T-cell (primary cell): ENCODE measurements around the gene LCP1. TPM values are rescaled to one million over a fixed set of nuclear protein-coding genes. Genes with fewer than 3 reads are reported as not detected.

ENCODE experiments used
- ATAC-seq, 4 experiments: fragments of 200-7000 bp in 3 of 4; fragments of 150-1000 bp in 1 of 4; cut with Tn5 transposase; replicated peaks in 1 of 4; 1 replicate in 3 of 4; 2 replicates in 1 of 4; pipeline ENCODE4 v1.10.0; 2021; ENCODE audit warnings: moderate library complexity in 3 of 4, mild to moderate bottlenecking in 2 of 4, moderate number of reproducible peaks in 1 of 4
- CTCF ChIA-PET, 2 donors: fragments of 300-600 bp; sonication (Branson Sonifier 250); formaldehyde crosslinking; loops; one replicate each; lab custom pipeline; 2022; ENCODE audit warnings: antibody characterized with exemption in 2 of 2; lab: Charles Lee
- POLR2A ChIA-PET, 2 donors: fragments of 300-600 bp; sonication (Branson Sonifier 250); formaldehyde crosslinking; loops; one replicate each; lab custom pipeline; 2022; ENCODE audit warnings: antibody characterized with exemption in 2 of 2; lab: Charles Lee
- DNase-seq, 35 experiments: peaks; one replicate each; pipeline versions ENCODE4 v3.0.0 to v3.0.0-alpha.2; 2013 to 2023
- H3K27ac ChIP-seq: one replicate; pipeline ENCODE4 v1.5.1; 2013; ENCODE audit warnings: low read length
- H3K27me3 ChIP-seq, 2 experiments: replicated peaks in 1 of 2; 1 replicate in 1 of 2; 2 replicates in 1 of 2; pipeline versions ENCODE4 v1.6.1 to v1.7.0; 2013; ENCODE audit warnings: low read length in 1 of 2, mixed read lengths in 1 of 2; ENCODE audit not compliant: control insufficient read depth in 2 of 2, insufficient read depth in 2 of 2; ENCODE audit errors: extremely low read depth in 1 of 2
- H3K36me3 ChIP-seq, 2 donors: 1 replicate in 1 of 2; 2 replicates in 1 of 2; pipeline versions ENCODE4 v1.6.1 to v1.7.0; 2013; ENCODE audit warnings: low read length in 1 of 2; ENCODE audit not compliant: control insufficient read depth in 2 of 2, insufficient read depth in 1 of 2; ENCODE audit errors: extremely low read depth in 1 of 2
- H3K4me1 ChIP-seq, 2 experiments: 1 replicate in 1 of 2; 2 replicates in 1 of 2; pipeline versions ENCODE4 v1.6.1 to v1.7.0; 2013; ENCODE audit warnings: low read length in 2 of 2, mixed read lengths in 1 of 2; ENCODE audit not compliant: insufficient read depth in 2 of 2, control insufficient read depth in 1 of 2; ENCODE audit errors: extremely low read depth in 1 of 2
- H3K4me3 ChIP-seq, 2 donors: 1 replicate in 1 of 2; 2 replicates in 1 of 2; pipeline versions ENCODE4 v1.5.1 to v1.7.0; 2013; ENCODE audit warnings: mild to moderate bottlenecking in 2 of 2, low read length in 1 of 2, moderate library complexity in 1 of 2; ENCODE audit not compliant: control insufficient read depth in 1 of 2; ENCODE audit errors: extremely low read depth in 1 of 2
- H3K9me3 ChIP-seq: 2 replicates; pipeline ENCODE4 v1.7.0; 2013
- H3K27ac Mint-ChIP-seq, 2 donors: one replicate each; pipeline ENCODE4 v1.8.0; 2020 to 2021; ENCODE audit warnings: mild to moderate bottlenecking in 2 of 2, mixed read lengths in 2 of 2
- H3K27me3 Mint-ChIP-seq, 2 donors: one replicate each; pipeline ENCODE4 v1.8.0; 2021 to 2022; ENCODE audit warnings: mixed read lengths in 2 of 2
- H3K36me3 Mint-ChIP-seq: one replicate; pipeline ENCODE4 v1.8.0; 2021; ENCODE audit warnings: mixed read lengths
- H3K4me1 Mint-ChIP-seq, 3 donors: one replicate each; pipeline ENCODE4 v1.8.0; 2020 to 2022; ENCODE audit warnings: mixed read lengths in 3 of 3, mild to moderate bottlenecking in 1 of 3
- H3K4me3 Mint-ChIP-seq, 3 donors: one replicate each; pipeline ENCODE4 v1.8.0; 2020 to 2022; ENCODE audit warnings: mild to moderate bottlenecking in 3 of 3, mixed read lengths in 3 of 3, moderate library complexity in 3 of 3
- H3K9me3 Mint-ChIP-seq, 3 donors: one replicate each; pipeline ENCODE4 v1.8.0; 2020 to 2022; ENCODE audit warnings: mixed read lengths in 3 of 3
- WGBS: methylation state at CpG from one replicate; pipeline ENCODE4 v1.1.5; 2013; ENCODE audit warnings: missing lambda C conversion rate; ENCODE audit not compliant: insufficient coverage; 5-methylcytosine and 5-hydroxymethylcytosine counted together
- total RNA-seq, 35 experiments: library from RNA in 6 of 35; stranded (reverse) in 6 of 35; fragments of 120-200 nt in 1 of 35; gene quantifications; one replicate each; pipeline versions ENCODE4 v1.2.1 to v1.2.4 and lab custom pipeline; 2013 to 2026

The LCP1 gene
- total RNA-seq, 5 donors from 2014 or later (not counting 1 experiment from before 2014, with no cell fraction given): 338 to 574 (median 413) TPM

DNA sequence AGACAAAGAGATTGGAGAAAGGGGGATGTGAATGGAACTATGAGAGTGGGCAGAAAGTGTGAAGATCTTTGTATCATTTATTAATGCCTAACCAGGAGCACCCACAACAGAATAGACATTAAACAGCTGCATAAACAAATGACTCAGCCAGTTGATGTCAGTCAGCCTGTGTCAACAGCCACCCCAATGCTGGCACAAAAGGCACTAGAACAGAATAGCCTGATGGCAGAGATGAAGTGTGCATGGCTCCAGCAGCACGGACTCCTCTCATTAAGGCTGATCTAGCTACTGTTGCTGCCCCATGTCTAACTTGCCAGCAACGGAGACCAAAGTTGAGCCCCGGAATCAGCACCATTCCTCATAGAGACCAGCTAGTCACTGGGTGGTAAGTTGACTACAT is 85.0 kb downstream of the LCP1 start:
- H3K27me3 ChIP-seq: peaks cover 0 to 8% of the 10 kb centered on the region in 2 experiments
- no peaks in the 10 kb centered on the region for H3K36me3 ChIP-seq
- H3K4me3 Mint-ChIP-seq: no peak overlapping the region
- H3K4me1 Mint-ChIP-seq: no peaks in the 10 kb centered on the region
- POLR2A ChIA-PET: no interaction called here
- H3K4me1 ChIP-seq: no peaks in the 10 kb centered on the region
- H3K27ac ChIP-seq: no peak overlapping the region
- ATAC-seq (no peak), DNase-seq (no peak)
- no peaks in the 10 kb centered on the region for H3K36me3 Mint-ChIP-seq
- 88% methylated on average over 3 of the region's 3 CpGs for WGBS
- no peaks in the 10 kb centered on the region for H3K9me3 ChIP-seq
- CTCF ChIA-PET: no interaction called here
- H3K9me3 Mint-ChIP-seq: no peaks in the 10 kb centered on the region
- no peak overlapping the region for H3K27ac Mint-ChIP-seq
- peaks cover 9 to 31% of the 10 kb centered on the region in 2 donors for H3K27me3 Mint-ChIP-seq
- no peak overlapping the region for H3K4me3 ChIP-seq

DNA sequence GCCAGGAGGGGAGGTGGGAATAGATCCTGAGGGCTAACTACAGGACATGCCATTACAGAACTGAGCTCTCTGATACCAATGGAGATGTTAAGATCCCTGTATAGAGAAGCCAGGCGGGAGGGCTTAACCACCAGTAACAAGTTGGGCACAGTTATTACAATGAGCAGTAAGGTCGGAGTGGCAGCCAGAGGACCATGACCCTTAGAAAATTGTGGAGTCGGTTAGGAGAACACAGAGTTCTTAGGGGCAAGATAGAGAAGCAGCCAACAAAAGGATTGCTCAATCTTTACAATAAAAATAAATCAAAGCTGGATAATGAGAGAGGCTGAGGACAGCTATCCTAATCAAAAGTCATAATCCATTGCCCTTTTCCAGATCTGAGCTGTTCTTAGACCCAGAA is 87.5 kb downstream of the LCP1 start:
- peaks cover 9 to 37% of the 10 kb centered on the region in 2 donors for H3K27me3 Mint-ChIP-seq
- H3K4me3 Mint-ChIP-seq: no peak overlapping the region
- Histone ChIP-seq H3K4me1 (no peaks in the 10 kb centered on the region), H3K27me3 (peaks cover 0 to 8% of the 10 kb centered on the region in 2 experiments), H3K9me3 (no peaks in the 10 kb centered on the region), H3K27ac (no peak overlapping the region), H3K36me3 (no peaks in the 10 kb centered on the region), H3K4me3 (no peak overlapping the region)
- CTCF ChIA-PET: interaction anchor here in 1 of 2 donors (0.7 kb wide), 1 partner anchor 234 kb away, joined by 3 read pairs; no protein-coding TSS in a partner anchor
- no peak for ATAC-seq
- H3K27ac Mint-ChIP-seq: no peak overlapping the region
- no peaks in the 10 kb centered on the region for H3K4me1 Mint-ChIP-seq
- no CpG with 5 or more reads among the region's 3 CpGs for whole genome bisulfite sequencing
- H3K9me3 Mint-ChIP-seq: no peaks in the 10 kb centered on the region
- no peaks in the 10 kb centered on the region for H3K36me3 Mint-ChIP-seq
- POLR2A ChIA-PET: no interaction called here
- no peak for DNase-seq

DNA sequence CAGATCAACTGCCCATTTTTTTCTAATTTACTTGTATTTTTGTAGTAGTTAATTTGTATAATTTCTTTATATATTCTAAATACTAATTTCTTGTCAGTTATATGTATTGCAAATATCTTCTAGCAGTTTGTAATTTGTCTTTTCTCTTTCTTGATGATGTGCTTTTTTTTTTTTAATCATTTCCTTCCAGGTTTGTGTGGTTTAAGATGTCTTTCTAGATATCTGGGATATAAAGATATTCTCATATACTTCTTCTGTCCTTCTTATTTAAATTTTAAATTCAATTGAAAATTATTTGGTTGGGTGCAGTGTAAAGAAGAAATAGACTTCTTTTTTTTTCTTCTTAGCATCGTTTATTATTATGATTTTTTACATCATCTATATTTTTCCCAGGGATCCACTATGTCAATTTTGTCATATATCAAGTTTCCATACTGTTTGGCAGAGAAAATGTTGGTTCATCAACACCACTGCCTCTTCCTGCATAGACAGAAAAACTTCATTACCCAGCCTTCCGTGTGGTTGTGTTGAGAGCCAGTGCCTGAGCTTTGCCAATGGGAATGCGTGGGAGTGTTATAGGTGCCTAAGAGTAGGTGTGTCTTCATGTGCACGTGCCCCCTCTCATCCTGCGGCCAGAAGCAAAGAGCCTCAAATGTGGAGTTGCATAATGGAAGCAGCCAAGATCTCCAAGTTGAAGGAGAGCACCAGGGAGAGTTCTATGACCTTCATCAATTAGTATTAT is 93.0 kb downstream of the LCP1 start:
- ChIA-PET POLR2A (no interaction called here), CTCF (no interaction called here)
- DNase-seq (no peak), ATAC-seq (no peak)
- Mint-ChIP-seq H3K9me3 (no peaks in the 10 kb centered on the region), H3K27me3 (peaks cover 0 to 23% of the 10 kb centered on the region in 2 donors), H3K4me3 (no peak overlapping the region), H3K4me1 (no peaks in the 10 kb centered on the region), H3K36me3 (no peaks in the 10 kb centered on the region), H3K27ac (no peak overlapping the region)
- no peak overlapping the region for H3K4me3 ChIP-seq
- H3K27ac ChIP-seq: no peak overlapping the region
- peaks cover 0 to 14% of the 10 kb centered on the region in 2 experiments for H3K27me3 ChIP-seq
- H3K9me3 ChIP-seq: no peaks in the 10 kb centered on the region
- no peaks in the 10 kb centered on the region for H3K4me1 ChIP-seq
- no peaks in the 10 kb centered on the region for H3K36me3 ChIP-seq
- 86% methylated on average over 3 of the region's 5 CpGs for WGBS

DNA sequence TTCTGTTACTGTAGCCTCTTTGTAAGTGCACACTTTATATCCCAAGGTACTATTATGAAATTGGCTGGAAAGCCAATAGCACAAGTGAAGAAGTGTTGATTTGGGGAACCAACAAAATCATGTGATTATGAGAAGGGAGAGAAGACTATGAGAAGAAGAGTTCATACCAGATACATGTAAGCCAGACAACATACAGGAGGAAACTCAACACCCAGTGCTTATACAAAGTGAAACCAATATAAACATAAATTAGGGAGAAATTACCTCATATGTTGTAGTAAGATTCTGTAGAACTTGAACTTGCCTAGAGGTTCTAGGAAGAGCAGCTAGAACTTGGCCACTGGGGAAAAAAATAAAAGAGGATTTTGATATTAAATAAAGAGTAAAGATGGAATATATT is 94.5 kb downstream of the LCP1 start:
- H3K36me3 ChIP-seq: no peaks in the 10 kb centered on the region
- CTCF ChIA-PET: no interaction called here
- H3K4me3 ChIP-seq: no peak overlapping the region
- H3K27me3 ChIP-seq: peaks cover 0 to 14% of the 10 kb centered on the region in 2 experiments
- no peaks in the 10 kb centered on the region for H3K9me3 ChIP-seq
- no peak overlapping the region for H3K4me3 Mint-ChIP-seq
- peaks cover 0 to 13% of the 10 kb centered on the region in 2 donors for H3K27me3 Mint-ChIP-seq
- H3K9me3 Mint-ChIP-seq: no peaks in the 10 kb centered on the region
- DNase-seq (no peak), ATAC-seq (no peak)
- no peaks in the 10 kb centered on the region for H3K36me3 Mint-ChIP-seq
- no peaks in the 10 kb centered on the region for H3K4me1 Mint-ChIP-seq
- H3K4me1 ChIP-seq: no peaks in the 10 kb centered on the region
- no peak overlapping the region for H3K27ac Mint-ChIP-seq
- H3K27ac ChIP-seq: no peak overlapping the region
- POLR2A ChIA-PET: no interaction called here

DNA sequence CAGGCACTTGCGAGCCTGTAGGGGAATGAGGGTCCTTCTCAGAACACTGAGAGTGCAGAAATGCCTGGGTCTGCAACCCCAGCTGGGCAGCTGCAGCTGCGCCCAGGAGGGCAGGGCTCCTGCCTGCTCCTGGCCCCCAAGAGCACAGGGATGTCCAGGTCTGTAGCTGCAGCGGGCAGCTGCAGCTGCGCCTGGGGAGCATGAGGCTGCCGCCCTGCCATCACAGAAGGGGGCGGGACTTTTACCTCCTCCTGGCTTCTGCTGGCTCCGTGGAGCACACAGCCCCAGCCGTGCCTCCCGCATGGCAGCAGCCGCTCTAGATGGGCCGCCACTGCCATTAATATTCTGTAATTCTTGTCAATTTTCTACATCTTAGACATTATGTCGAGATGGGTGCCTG is 95.0 kb downstream of the LCP1 start:
- ATAC-seq (no peak), DNase-seq (no peak)
- H3K27ac Mint-ChIP-seq: no peak overlapping the region
- Histone ChIP-seq H3K4me3 (no peak overlapping the region), H3K27me3 (peaks cover 0 to 14% of the 10 kb centered on the region in 2 experiments), H3K4me1 (no peaks in the 10 kb centered on the region), H3K9me3 (no peaks in the 10 kb centered on the region), H3K36me3 (no peaks in the 10 kb centered on the region), H3K27ac (no peak overlapping the region)
- peaks cover 0 to 9% of the 10 kb centered on the region in 2 donors for H3K27me3 Mint-ChIP-seq
- 93% methylated on average over 8 of the region's 12 CpGs for WGBS
- H3K36me3 Mint-ChIP-seq: no peaks in the 10 kb centered on the region
- H3K4me3 Mint-ChIP-seq: no peak overlapping the region
- ChIA-PET CTCF (no interaction called here), POLR2A (no interaction called here)
- H3K9me3 Mint-ChIP-seq: no peaks in the 10 kb centered on the region
- no peaks in the 10 kb centered on the region for H3K4me1 Mint-ChIP-seq

DNA sequence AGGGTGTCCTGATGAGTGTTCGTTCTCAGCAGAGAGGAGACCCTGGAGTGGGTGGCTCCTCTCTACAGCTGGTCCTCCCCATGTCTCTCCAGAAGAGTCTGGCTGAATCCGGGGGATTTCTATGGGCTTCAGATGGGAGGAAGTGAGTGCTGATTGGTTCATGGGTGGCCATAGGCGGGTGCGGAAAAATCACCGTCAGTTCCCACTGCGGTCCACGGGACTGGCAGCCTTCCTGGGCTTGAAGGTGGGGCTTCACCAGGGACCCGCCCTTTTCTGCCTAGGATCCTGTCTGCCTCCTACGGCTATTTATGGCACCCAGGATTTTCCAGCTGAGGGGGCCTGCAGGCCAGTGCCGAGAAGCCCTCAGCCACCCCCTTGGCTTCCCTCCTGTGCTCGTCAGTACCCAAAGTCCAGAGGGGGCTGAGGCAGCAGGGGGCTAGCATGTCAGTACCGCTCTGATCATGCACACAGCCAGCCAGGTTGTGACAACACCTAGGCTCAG is 95.5 kb downstream of the LCP1 start:
- no peaks in the 10 kb centered on the region for H3K36me3 ChIP-seq
- no peak for ATAC-seq
- peaks cover 0 to 8% of the 10 kb centered on the region in 2 donors for H3K27me3 Mint-ChIP-seq
- no peaks in the 10 kb centered on the region for H3K4me1 ChIP-seq
- no peak overlapping the region for H3K4me3 ChIP-seq
- H3K27me3 ChIP-seq: peaks cover 0 to 14% of the 10 kb centered on the region in 2 experiments
- no peak for DNase-seq
- no peaks in the 10 kb centered on the region for H3K9me3 ChIP-seq
- ChIA-PET CTCF (no interaction called here), POLR2A (no interaction called here)
- H3K4me1 Mint-ChIP-seq: no peaks in the 10 kb centered on the region
- H3K27ac Mint-ChIP-seq: no peak overlapping the region
- WGBS: 92% methylated on average over 10 of the region's 12 CpGs
- no peak overlapping the region for H3K4me3 Mint-ChIP-seq
- H3K27ac ChIP-seq: no peak overlapping the region
- H3K9me3 Mint-ChIP-seq: no peaks in the 10 kb centered on the region
- no peaks in the 10 kb centered on the region for H3K36me3 Mint-ChIP-seq
